Measurements from ENCODE around the gene KCNH1. TPM values are rescaled to one million over a fixed set of nuclear protein-coding genes. Genes with fewer than 3 reads are reported as not detected.

KCNH1 gene
- total and polyA plus RNA-seq, 10 donors = not detected

- no peaks in the 10 kb centered on the region for H3K4me1 ChIP-seq
- no peak for DNase-seq
- no peaks in the 10 kb centered on the region for H3K36me3 ChIP-seq
- 75 to 88% (median 79%) methylated on average over 13 of the region's 13 CpGs for WGBS, 5 donors
- TF ChIP-seq POLR2AphosphoS5 (IDR thresholded peaks at IDR 0.05) = no peak
- TF ChIP-seq CTCF (IDR thresholded peaks at IDR 0.05 in 8 of 11, conservative IDR thresholded peaks at IDR 0.05 in 3 of 11) = no peak
- no peak for TF ChIP-seq POLR2A (IDR thresholded peaks at IDR 0.05)
- no peaks in the 10 kb centered on the region for H3K27me3 ChIP-seq (replicated peaks in 1 of 7)
- intact Hi-C loops (cut with DNase I; ENCODE audit: low total_unique reads) = no loop called here
- no peak overlapping the region for H3K27ac ChIP-seq
- no peaks in the 10 kb centered on the region for H3K9me3 ChIP-seq
- no peak overlapping the region for H3K4me3 ChIP-seq
These were observed 318.1 kb downstream of the KCNH1 start for GRCh38 chr1:210815641-210816550.

GRCh38 chr1:210814382-210815123, 319.4 kb downstream of the KCNH1 start:
- no peaks in the 10 kb centered on the region for H3K36me3 ChIP-seq
- TF ChIP-seq POLR2AphosphoS5 (IDR thresholded peaks at IDR 0.05) = no peak
- TF ChIP-seq CTCF (IDR thresholded peaks at IDR 0.05 in 8 of 11, conservative IDR thresholded peaks at IDR 0.05 in 3 of 11) = no peak
- no peak for TF ChIP-seq POLR2A (IDR thresholded peaks at IDR 0.05)
- no peaks in the 10 kb centered on the region for H3K4me1 ChIP-seq
- no peak overlapping the region for H3K27ac ChIP-seq
- no peak for DNase-seq
- intact Hi-C loops (cut with DNase I; ENCODE audit: low total_unique reads) = no loop called here
- H3K27me3 ChIP-seq (replicated peaks in 1 of 7) = no peaks in the 10 kb centered on the region
- H3K4me3 ChIP-seq = no peak overlapping the region
- no peaks in the 10 kb centered on the region for H3K9me3 ChIP-seq

GRCh38 chr1:210801501-210801900, 332.4 kb downstream of the KCNH1 start:
- intact Hi-C loops (cut with DNase I; ENCODE audit: low total_unique reads) = no loop called here
- H3K36me3 ChIP-seq = no peaks in the 10 kb centered on the region
- WGBS, 5 donors = 85 to 96% (median 88%) methylated on average over 4 of the region's 4 CpGs

More at GRCh38 chr1:210801501-210801900, 332.4 kb downstream of the KCNH1 start:
- Histone ChIP-seq H3K4me1 (no peaks in the 10 kb centered on the region), H3K27me3 (replicated peaks in 1 of 7) (peaks cover 0 to 21% (median 0%) of the 10 kb centered on the region in 7 donors), H3K4me3 (no peak overlapping the region), H3K9me3 (no peaks in the 10 kb centered on the region), H3K27ac (no peak overlapping the region)
- no peak for DNase-seq
- TF ChIP-seq POLR2A (IDR thresholded peaks at IDR 0.05) (no peak), POLR2AphosphoS5 (IDR thresholded peaks at IDR 0.05) (no peak), CTCF (IDR thresholded peaks at IDR 0.05 in 8 of 11, conservative IDR thresholded peaks at IDR 0.05 in 3 of 11) (no peak)
